ENCODE results near the gene WDR37. TPM values are rescaled to one million over a fixed set of nuclear protein-coding genes. Genes with fewer than 3 reads are reported as not detected.
"Not testable (repeated sequence)": the region's sequence is repeated elsewhere in the genome, so short reads cannot be mapped to it uniquely, and the experiment has no call there.

WDR37 gene
- total RNA-seq, 1 donor from 2014 or later = 20.5 TPM

- intact Hi-C loops (cut with DNase I) = no loop called here
- ATAC-seq = no peak
- DNase-seq (ENCODE audit: low spot score) = no peak
Observed at GRCh38 chr10:1156921-1157614, 100.9 kb downstream of the WDR37 start.

- ATAC-seq (no peak), DNase-seq (ENCODE audit: low spot score) (no peak)
- intact Hi-C loops (cut with DNase I) = no loop called here
Observed at GRCh38 chr10:1157615-1157933, 101.4 kb downstream of the WDR37 start.

GRCh38 chr10:1158066-1158465 lies 101.9 kb downstream of the WDR37 start:
- DNase-seq (ENCODE audit: low spot score) (no peak), ATAC-seq (no peak)
- intact Hi-C loops (cut with DNase I) = no loop called here

- intact Hi-C loops (cut with DNase I); DNase-seq (ENCODE audit: low spot score); ATAC-seq: not testable (repeated sequence)
Observed at GRCh38 chr10:1158536-1158935, 102.4 kb downstream of the WDR37 start.

- peak; percentile 45 for DNase-seq (ENCODE audit: low spot score)
Observed at GRCh38 chr10:1159131-1160061, 103.2 kb downstream of the WDR37 start.

GRCh38 chr10:1160561-1161314 lies 104.6 kb downstream of the WDR37 start:
- peak; percentile 30 for DNase-seq (ENCODE audit: low spot score)
- intact Hi-C loops (cut with DNase I) = no loop called here
- no peak for ATAC-seq

More at GRCh38 chr10:1159131-1160061, 103.2 kb downstream of the WDR37 start:
- intact Hi-C loops (cut with DNase I) = no loop called here
- ATAC-seq = no peak

- ATAC-seq = not testable (repeated sequence)
Observed at GRCh38 chr10:1161315-1161673, 105.1 kb downstream of the WDR37 start.

GRCh38 chr10:1162481-1163203 lies 106.5 kb downstream of the WDR37 start:
- DNase-seq (ENCODE audit: low spot score) = peak; percentile 35
- intact Hi-C loops (cut with DNase I) = no loop called here
- ATAC-seq = no peak

More at GRCh38 chr10:1161315-1161673, 105.1 kb downstream of the WDR37 start:
- DNase-seq (ENCODE audit: low spot score); intact Hi-C loops (cut with DNase I): not testable (repeated sequence)

GRCh38 chr10:1163204-1163660 lies 107.0 kb downstream of the WDR37 start:
- DNase-seq (ENCODE audit: low spot score) (peak; percentile 34), ATAC-seq (no peak)
- intact Hi-C loops (cut with DNase I) = no loop called here

- intact Hi-C loops (cut with DNase I) = no loop called here
- DNase-seq (ENCODE audit: low spot score) = no peak
- ATAC-seq = no peak
Observed at GRCh38 chr10:1163831-1164230, 107.6 kb downstream of the WDR37 start.

- DNase-seq (ENCODE audit: low spot score) = peak; percentile 27
- no peak for ATAC-seq
- intact Hi-C loops (cut with DNase I) = no loop called here
Observed at GRCh38 chr10:1166101-1166827, 110.1 kb downstream of the WDR37 start.

- ATAC-seq = no peak
- DNase-seq (ENCODE audit: low spot score) = peak; percentile 35
- intact Hi-C loops (cut with DNase I) = no loop called here
Observed at GRCh38 chr10:1166828-1167275, 110.7 kb downstream of the WDR37 start.

GRCh38 chr10:1168763-1169162 lies 112.6 kb downstream of the WDR37 start:
- intact Hi-C loops (cut with DNase I) = no loop called here
- DNase-seq (ENCODE audit: low spot score) (peak; percentile 33), ATAC-seq (no peak)

GRCh38 chr10:1169186-1169885 lies 113.2 kb downstream of the WDR37 start:
- ATAC-seq = no peak
- peak; percentile 32 for DNase-seq (ENCODE audit: low spot score)
- intact Hi-C loops (cut with DNase I) = no loop called here

- DNase-seq (ENCODE audit: low spot score) (peak; percentile 37), ATAC-seq (no peak)
- intact Hi-C loops (cut with DNase I) = no loop called here
Observed at GRCh38 chr10:1169981-1170866, 114.0 kb downstream of the WDR37 start.

GRCh38 chr10:1170867-1171180 lies 114.6 kb downstream of the WDR37 start:
- intact Hi-C loops (cut with DNase I) = no loop called here
- ATAC-seq = no peak
- peak; percentile 30 for DNase-seq (ENCODE audit: low spot score)

GRCh38 chr10:1171182-1171581 lies 115.0 kb downstream of the WDR37 start:
- no peak for DNase-seq (ENCODE audit: low spot score)
- intact Hi-C loops (cut with DNase I) = no loop called here

More at GRCh38 chr10:1171182-1171581, 115.0 kb downstream of the WDR37 start:
- no peak for ATAC-seq
